Skeletal muscle satellite cell (primary cell): ENCODE measurements around the gene LRIT1.

Experiments used
- H3K27me3 ChIP-seq: 2 replicates; pipeline ENCODE4 v1.7.0; 2013; ENCODE audit warnings: low read length; ENCODE audit not compliant: control insufficient read depth, insufficient read depth
- H3K36me3 ChIP-seq: 2 replicates; pipeline ENCODE4 v1.7.0; 2013; ENCODE audit warnings: mild to moderate bottlenecking, control low read depth, low read length; ENCODE audit not compliant: insufficient read depth
- H3K4me1 ChIP-seq: 2 replicates; pipeline ENCODE4 v1.7.0; 2013; ENCODE audit warnings: low read length; ENCODE audit not compliant: control insufficient read depth, insufficient read depth
- H3K4me2 ChIP-seq: 2 replicates; pipeline ENCODE4 v1.7.0; 2013; ENCODE audit warnings: mild to moderate bottlenecking, low read length
- H3K4me3 ChIP-seq: 2 replicates; pipeline ENCODE4 v1.7.0; 2013; ENCODE audit warnings: low read length
- H3K9ac ChIP-seq: 2 replicates; pipeline ENCODE4 v1.7.0; 2013; ENCODE audit warnings: mild to moderate bottlenecking, low read depth, low read length, moderate library complexity
- H3K9me3 ChIP-seq: replicated peaks from 2 replicates; pipeline ENCODE4 v1.7.0; 2013; ENCODE audit warnings: mild to moderate bottlenecking, control low read depth, low read length

The LRIT1 gene

DNA sequence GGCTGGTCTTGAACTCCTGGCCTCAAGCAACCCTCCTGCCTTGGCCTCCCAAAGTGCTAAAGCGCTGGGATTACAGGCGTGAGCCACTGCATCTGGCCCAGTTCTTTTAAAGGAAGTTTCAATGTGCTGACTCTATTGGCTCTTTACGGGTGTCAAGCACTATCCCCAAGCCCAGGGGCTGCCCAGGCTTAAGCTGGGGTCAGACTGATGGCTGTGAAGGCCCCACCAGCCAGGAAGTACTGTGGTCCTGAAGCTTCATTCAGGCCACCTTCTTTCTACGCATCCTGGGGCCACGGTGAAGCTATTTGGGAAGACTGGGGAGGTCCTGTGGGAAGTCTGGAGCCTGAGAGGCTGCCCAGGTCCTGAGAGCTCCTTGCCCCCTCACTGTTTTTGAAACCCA is 59.7 kb downstream of the LRIT1 start:
- no peaks in the 10 kb centered on the region for H3K4me1 ChIP-seq
- no peaks in the 10 kb centered on the region for H3K9me3 ChIP-seq
- no peak overlapping the region for H3K9ac ChIP-seq
- no peak overlapping the region for H3K4me2 ChIP-seq
- H3K27me3 ChIP-seq: no peaks in the 10 kb centered on the region
- H3K36me3 ChIP-seq: no peaks in the 10 kb centered on the region
- no peak overlapping the region for H3K4me3 ChIP-seq
